ENCODE results near the gene NHEJ1. TPM values are rescaled to one million over a fixed set of nuclear protein-coding genes. Genes with fewer than 3 reads are reported as not detected.

NHEJ1 gene
- total RNA-seq, 1 experiment from 2014 or later = 22.3 TPM

DNA sequence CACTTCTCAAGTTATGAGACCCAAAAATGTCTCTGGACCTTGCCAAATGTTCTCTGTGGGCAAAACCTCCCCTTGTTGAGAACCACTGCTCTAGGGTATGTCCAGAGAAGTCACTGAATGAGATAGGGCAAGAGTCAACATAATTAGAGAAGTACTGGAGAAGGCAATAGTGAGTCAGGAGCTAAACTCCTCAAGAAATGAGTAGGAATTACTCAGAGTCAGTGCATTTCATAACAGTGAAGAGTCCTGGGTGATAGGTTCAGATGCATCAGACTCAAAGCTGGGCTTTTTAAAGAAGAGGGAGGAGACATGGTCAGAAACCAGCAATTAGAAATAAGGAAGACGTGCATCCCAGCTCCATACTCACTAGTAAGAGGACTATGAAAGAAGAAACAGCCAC lies 61.3 kb downstream of the NHEJ1 start:
- CTCF ChIA-PET = interaction anchor here (1.5 to 3.1 kb wide), 4 partner anchors 20 to 69 kb away, joined by 6 to 14 read pairs (median 7); no protein-coding TSS in a partner anchor
- no peak overlapping the region for H3K4me3 Mint-ChIP-seq

DNA sequence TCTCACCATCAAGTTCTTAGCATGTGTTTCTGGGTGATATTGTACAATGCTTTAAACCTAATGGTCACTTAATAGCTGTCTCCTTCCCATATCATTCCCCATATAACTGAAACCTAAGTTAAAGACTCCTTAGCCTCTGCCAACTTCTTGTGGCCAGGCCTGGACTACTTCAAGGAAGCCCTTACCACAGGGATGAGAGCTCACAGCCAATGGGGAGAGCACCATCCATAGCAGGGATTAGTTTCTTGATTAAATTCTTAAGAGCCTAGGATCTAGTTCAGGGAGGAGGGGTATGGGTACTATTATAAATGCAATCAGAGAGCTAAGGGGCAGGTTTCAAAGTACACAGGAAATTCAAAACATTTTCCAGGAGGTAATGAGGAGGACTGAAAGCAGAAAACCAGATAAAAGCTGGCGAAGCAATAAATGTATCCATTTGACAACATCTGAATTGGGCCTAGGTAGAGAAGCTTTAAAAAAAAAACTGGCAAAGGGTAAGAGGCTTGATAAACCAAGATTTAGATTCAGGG lies 65.1 kb downstream of the NHEJ1 start:
- H3K27me3 Mint-ChIP-seq (ENCODE audit: low read depth) = no peaks in the 10 kb centered on the region
- peaks cover 15% of the 10 kb centered on the region for H3K4me1 Mint-ChIP-seq
- H3K36me3 Mint-ChIP-seq = no peaks in the 10 kb centered on the region
- ChIA-PET CTCF (interaction anchor here (0.9 to 2.7 kb wide), 4 partner anchors 8 to 66 kb away, joined by 5 to 22 read pairs (median 6); no protein-coding TSS in a partner anchor), POLR2A (no interaction called here)
- DNase-seq (ENCODE audit: low spot score) = no peak
- H3K27ac Mint-ChIP-seq = no peak overlapping the region
- H3K9me3 Mint-ChIP-seq = no peaks in the 10 kb centered on the region
- no peak overlapping the region for H3K4me3 Mint-ChIP-seq
- no peak for ATAC-seq
- TF ChIP-seq MYBL2 (CRISPR knock-in tag; IDR thresholded peaks at IDR 0.05) (no peak), TEAD1 (CRISPR knock-in tag; IDR thresholded peaks at IDR 0.05) (no peak), NR2C2 (CRISPR knock-in tag; IDR thresholded peaks at IDR 0.05) (no peak), ZNF396 (CRISPR knock-in tag; IDR thresholded peaks at IDR 0.05; ENCODE audit: borderline replicate concordance) (no peak), GRHL2 (CRISPR knock-in tag; IDR thresholded peaks at IDR 0.05; ENCODE audit: insufficient replicate concordance, severe bottlenecking) (no peak), ZNF232 (CRISPR knock-in tag; IDR thresholded peaks at IDR 0.05) (no peak), SOX15 (CRISPR knock-in tag; IDR thresholded peaks at IDR 0.05) (no peak), ETV6 (CRISPR knock-in tag; IDR thresholded peaks at IDR 0.05) (no peak)
- TF ChIP-seq, protein P1, sequence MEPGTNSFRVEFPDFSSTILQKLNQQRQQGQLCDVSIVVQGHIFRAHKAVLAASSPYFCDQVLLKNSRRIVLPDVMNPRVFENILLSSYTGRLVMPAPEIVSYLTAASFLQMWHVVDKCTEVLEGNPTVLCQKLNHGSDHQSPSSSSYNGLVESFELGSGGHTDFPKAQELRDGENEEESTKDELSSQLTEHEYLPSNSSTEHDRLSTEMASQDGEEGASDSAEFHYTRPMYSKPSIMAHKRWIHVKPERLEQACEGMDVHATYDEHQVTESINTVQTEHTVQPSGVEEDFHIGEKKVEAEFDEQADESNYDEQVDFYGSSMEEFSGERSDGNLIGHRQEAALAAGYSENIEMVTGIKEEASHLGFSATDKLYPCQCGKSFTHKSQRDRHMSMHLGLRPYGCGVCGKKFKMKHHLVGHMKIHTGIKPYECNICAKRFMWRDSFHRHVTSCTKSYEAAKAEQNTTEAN (CRISPR knock-in tag; IDR thresholded peaks at IDR 0.05) = no peak
- TF ChIP-seq, protein P2, sequence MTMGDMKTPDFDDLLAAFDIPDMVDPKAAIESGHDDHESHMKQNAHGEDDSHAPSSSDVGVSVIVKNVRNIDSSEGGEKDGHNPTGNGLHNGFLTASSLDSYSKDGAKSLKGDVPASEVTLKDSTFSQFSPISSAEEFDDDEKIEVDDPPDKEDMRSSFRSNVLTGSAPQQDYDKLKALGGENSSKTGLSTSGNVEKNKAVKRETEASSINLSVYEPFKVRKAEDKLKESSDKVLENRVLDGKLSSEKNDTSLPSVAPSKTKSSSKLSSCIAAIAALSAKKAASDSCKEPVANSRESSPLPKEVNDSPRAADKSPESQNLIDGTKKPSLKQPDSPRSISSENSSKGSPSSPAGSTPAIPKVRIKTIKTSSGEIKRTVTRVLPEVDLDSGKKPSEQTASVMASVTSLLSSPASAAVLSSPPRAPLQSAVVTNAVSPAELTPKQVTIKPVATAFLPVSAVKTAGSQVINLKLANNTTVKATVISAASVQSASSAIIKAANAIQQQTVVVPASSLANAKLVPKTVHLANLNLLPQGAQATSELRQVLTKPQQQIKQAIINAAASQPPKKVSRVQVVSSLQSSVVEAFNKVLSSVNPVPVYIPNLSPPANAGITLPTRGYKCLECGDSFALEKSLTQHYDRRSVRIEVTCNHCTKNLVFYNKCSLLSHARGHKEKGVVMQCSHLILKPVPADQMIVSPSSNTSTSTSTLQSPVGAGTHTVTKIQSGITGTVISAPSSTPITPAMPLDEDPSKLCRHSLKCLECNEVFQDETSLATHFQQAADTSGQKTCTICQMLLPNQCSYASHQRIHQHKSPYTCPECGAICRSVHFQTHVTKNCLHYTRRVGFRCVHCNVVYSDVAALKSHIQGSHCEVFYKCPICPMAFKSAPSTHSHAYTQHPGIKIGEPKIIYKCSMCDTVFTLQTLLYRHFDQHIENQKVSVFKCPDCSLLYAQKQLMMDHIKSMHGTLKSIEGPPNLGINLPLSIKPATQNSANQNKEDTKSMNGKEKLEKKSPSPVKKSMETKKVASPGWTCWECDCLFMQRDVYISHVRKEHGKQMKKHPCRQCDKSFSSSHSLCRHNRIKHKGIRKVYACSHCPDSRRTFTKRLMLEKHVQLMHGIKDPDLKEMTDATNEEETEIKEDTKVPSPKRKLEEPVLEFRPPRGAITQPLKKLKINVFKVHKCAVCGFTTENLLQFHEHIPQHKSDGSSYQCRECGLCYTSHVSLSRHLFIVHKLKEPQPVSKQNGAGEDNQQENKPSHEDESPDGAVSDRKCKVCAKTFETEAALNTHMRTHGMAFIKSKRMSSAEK (CRISPR knock-in tag; IDR thresholded peaks at IDR 0.05; ENCODE audit: borderline replicate concordance) = no peak

More for the DNA sequence above, 61.3 kb downstream of the NHEJ1 start:
- no peak overlapping the region for H3K27ac Mint-ChIP-seq
- DNase-seq (ENCODE audit: low spot score) (no peak), ATAC-seq (no peak)
- H3K9me3 Mint-ChIP-seq = no peaks in the 10 kb centered on the region
- no peaks in the 10 kb centered on the region for H3K36me3 Mint-ChIP-seq
- TF ChIP-seq TEAD1 (CRISPR knock-in tag; IDR thresholded peaks at IDR 0.05) (no peak), GRHL2 (CRISPR knock-in tag; IDR thresholded peaks at IDR 0.05; ENCODE audit: insufficient replicate concordance, severe bottlenecking) (no peak), PRRX2 (CRISPR knock-in tag; IDR thresholded peaks at IDR 0.05) (no peak), NFATC4 (CRISPR knock-in tag; IDR thresholded peaks at IDR 0.05) (no peak), NR3C1 (CRISPR knock-in tag; conservative IDR thresholded peaks at IDR 0.05; ENCODE audit: low read depth) (no peak), HMGA2 (CRISPR knock-in tag; IDR thresholded peaks at IDR 0.05) (no peak), ZNF317 (CRISPR knock-in tag; IDR thresholded peaks at IDR 0.05; ENCODE audit: borderline replicate concordance, low read depth) (no peak), ZNF263 (CRISPR knock-in tag; IDR thresholded peaks at IDR 0.05; ENCODE audit: low read depth) (no peak), RORB (CRISPR knock-in tag; IDR thresholded peaks at IDR 0.05) (no peak)
- TF ChIP-seq, protein P1 (CRISPR knock-in tag; IDR thresholded peaks at IDR 0.05) = no peak
- TF ChIP-seq, protein P3, sequence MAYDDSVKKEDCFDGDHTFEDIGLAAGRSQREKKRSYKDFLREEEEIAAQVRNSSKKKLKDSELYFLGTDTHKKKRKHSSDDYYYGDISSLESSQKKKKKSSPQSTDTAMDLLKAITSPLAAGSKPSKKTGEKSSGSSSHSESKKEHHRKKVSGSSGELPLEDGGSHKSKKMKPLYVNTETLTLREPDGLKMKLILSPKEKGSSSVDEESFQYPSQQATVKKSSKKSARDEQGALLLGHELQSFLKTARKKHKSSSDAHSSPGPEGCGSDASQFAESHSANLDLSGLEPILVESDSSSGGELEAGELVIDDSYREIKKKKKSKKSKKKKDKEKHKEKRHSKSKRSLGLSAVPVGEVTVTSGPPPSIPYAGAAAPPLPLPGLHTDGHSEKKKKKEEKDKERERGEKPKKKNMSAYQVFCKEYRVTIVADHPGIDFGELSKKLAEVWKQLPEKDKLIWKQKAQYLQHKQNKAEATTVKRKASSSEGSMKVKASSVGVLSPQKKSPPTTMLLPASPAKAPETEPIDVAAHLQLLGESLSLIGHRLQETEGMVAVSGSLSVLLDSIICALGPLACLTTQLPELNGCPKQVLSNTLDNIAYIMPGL (CRISPR knock-in tag; IDR thresholded peaks at IDR 0.05) = no peak
- TF ChIP-seq, protein P4, sequence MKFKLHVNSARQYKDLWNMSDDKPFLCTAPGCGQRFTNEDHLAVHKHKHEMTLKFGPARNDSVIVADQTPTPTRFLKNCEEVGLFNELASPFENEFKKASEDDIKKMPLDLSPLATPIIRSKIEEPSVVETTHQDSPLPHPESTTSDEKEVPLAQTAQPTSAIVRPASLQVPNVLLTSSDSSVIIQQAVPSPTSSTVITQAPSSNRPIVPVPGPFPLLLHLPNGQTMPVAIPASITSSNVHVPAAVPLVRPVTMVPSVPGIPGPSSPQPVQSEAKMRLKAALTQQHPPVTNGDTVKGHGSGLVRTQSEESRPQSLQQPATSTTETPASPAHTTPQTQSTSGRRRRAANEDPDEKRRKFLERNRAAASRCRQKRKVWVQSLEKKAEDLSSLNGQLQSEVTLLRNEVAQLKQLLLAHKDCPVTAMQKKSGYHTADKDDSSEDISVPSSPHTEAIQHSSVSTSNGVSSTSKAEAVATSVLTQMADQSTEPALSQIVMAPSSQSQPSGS (CRISPR knock-in tag; IDR thresholded peaks at IDR 0.05; ENCODE audit: borderline replicate concordance, low read depth) = no peak
- TF ChIP-seq, protein P5, sequence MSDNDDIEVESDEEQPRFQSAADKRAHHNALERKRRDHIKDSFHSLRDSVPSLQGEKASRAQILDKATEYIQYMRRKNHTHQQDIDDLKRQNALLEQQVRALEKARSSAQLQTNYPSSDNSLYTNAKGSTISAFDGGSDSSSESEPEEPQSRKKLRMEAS (CRISPR knock-in tag; IDR thresholded peaks at IDR 0.05) = no peak
- TF ChIP-seq, protein P6, sequence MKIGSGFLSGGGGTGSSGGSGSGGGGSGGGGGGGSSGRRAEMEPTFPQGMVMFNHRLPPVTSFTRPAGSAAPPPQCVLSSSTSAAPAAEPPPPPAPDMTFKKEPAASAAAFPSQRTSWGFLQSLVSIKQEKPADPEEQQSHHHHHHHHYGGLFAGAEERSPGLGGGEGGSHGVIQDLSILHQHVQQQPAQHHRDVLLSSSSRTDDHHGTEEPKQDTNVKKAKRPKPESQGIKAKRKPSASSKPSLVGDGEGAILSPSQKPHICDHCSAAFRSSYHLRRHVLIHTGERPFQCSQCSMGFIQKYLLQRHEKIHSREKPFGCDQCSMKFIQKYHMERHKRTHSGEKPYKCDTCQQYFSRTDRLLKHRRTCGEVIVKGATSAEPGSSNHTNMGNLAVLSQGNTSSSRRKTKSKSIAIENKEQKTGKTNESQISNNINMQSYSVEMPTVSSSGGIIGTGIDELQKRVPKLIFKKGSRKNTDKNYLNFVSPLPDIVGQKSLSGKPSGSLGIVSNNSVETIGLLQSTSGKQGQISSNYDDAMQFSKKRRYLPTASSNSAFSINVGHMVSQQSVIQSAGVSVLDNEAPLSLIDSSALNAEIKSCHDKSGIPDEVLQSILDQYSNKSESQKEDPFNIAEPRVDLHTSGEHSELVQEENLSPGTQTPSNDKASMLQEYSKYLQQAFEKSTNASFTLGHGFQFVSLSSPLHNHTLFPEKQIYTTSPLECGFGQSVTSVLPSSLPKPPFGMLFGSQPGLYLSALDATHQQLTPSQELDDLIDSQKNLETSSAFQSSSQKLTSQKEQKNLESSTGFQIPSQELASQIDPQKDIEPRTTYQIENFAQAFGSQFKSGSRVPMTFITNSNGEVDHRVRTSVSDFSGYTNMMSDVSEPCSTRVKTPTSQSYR (CRISPR knock-in tag; IDR thresholded peaks at IDR 0.05) = no peak
- H3K4me1 Mint-ChIP-seq = peaks cover 4% of the 10 kb centered on the region; the same call in 1 of the 2 replicates
- POLR2A ChIA-PET = no interaction called here
- H3K27me3 Mint-ChIP-seq (ENCODE audit: low read depth) = no peaks in the 10 kb centered on the region
